ENCODE measurements around the gene FASN. TPM values are rescaled to one million over a fixed set of nuclear protein-coding genes. Genes with fewer than 3 reads are reported as not detected.

The FASN gene
- total RNA-seq, 3 donors from 2014 or later (not counting 1 experiment from before 2014, with no cell fraction given) = 53.8 to 56.2 (median 54.0) TPM

GRCh38 chr17:82118168-82118814, 20.3 kb upstream of the FASN start:
- TF ChIP-seq CTCF (IDR thresholded peaks at IDR 0.05) = no peak
- no peaks in the 10 kb centered on the region for H3K36me3 Mint-ChIP-seq
- no peaks in the 10 kb centered on the region for H3K27me3 Mint-ChIP-seq (ENCODE audit: low read depth in 2 of 2)
- H3K4me3 Mint-ChIP-seq = no peak overlapping the region
- intact Hi-C loops (cut with micrococcal nuclease) = no loop called here
- Histone ChIP-seq H3K4me1 (ENCODE audit: control insufficient read depth, insufficient read depth, low read length) (no peaks in the 10 kb centered on the region), H3K27me3 (ENCODE audit: control insufficient read depth, insufficient read depth, low read length) (no peaks in the 10 kb centered on the region), H3K4me3 (ENCODE audit: low read length) (no peak overlapping the region), H3K9me3 (ENCODE audit: control insufficient read depth, insufficient read depth, low read length) (no peaks in the 10 kb centered on the region), H3K36me3 (ENCODE audit: control insufficient read depth, insufficient read depth, low read length) (no peaks in the 10 kb centered on the region), H3K27ac (ENCODE audit: low read length) (no peak overlapping the region)
- DNase-seq (no peak), ATAC-seq (no peak)
- WGBS (ENCODE audit: insufficient coverage) = 93% methylated on average over 18 of the region's 18 CpGs
- no peaks in the 10 kb centered on the region for H3K4me1 Mint-ChIP-seq
- H3K27ac Mint-ChIP-seq = no peak overlapping the region
- no peaks in the 10 kb centered on the region for H3K9me3 Mint-ChIP-seq

DNA sequence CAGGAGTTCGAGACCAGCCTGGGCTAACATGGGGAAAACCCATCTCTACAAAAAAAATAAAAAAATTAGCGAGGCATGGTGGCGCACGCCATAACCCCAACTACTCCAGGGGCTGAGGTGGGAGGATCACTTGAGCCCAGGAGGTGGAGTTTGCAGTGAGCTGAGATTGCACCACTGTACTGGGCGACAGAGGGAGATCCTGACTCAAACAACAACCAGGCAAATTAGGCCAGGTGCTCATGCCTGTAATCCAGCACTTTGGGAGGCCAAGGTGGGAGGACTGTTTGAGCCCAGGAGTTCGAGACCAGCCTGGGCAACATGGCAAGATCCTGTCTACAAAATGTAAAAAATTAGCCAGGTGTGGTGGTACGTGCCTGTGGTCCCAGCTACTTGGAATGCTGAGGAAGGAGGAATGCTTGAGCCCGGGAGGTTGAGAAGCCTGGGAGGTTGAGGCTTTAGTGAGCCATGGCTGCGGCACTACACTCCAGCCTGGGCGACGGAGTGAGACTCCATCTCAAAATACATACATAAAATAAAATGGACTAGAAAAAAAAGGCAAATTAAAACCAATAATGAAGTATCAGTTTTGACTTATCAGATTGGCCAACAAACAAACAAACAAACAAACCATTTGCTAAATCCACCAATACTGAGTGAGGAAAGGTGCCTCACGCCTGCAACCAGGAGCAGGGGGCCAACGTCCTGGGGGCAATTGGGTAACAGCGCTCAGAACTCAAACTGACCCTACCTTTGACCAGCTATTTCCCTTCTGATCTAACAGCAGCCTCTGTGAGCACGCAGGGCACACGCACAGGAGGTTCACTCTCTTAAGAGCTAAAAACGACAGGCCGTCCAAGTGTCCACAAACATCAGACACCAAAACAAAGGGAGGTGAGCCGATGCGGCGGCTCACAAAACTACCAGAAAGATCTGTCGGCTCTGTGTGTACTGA, 19.4 kb upstream of the FASN start:
- Mint-ChIP-seq H3K4me1 (no peaks in the 10 kb centered on the region), H3K27me3 (ENCODE audit: low read depth in 2 of 2) (no peaks in the 10 kb centered on the region), H3K9me3 (no peaks in the 10 kb centered on the region), H3K27ac (no peak overlapping the region), H3K36me3 (no peaks in the 10 kb centered on the region), H3K4me3 (no peak overlapping the region)
- Histone ChIP-seq H3K36me3 (ENCODE audit: control insufficient read depth, insufficient read depth, low read length) (no peaks in the 10 kb centered on the region), H3K4me3 (ENCODE audit: low read length) (no peak overlapping the region), H3K9me3 (ENCODE audit: control insufficient read depth, insufficient read depth, low read length) (no peaks in the 10 kb centered on the region), H3K27me3 (ENCODE audit: control insufficient read depth, insufficient read depth, low read length) (no peaks in the 10 kb centered on the region), H3K4me1 (ENCODE audit: control insufficient read depth, insufficient read depth, low read length) (no peaks in the 10 kb centered on the region), H3K27ac (ENCODE audit: low read length) (no peak overlapping the region)
- TF ChIP-seq CTCF (IDR thresholded peaks at IDR 0.05) = no peak
- 90% methylated on average over 17 of the region's 22 CpGs for WGBS (ENCODE audit: insufficient coverage)
- ATAC-seq (no peak), DNase-seq (no peak)
- intact Hi-C loops (cut with micrococcal nuclease) = no loop called here

- no peak overlapping the region for H3K27ac Mint-ChIP-seq
- H3K27ac ChIP-seq (ENCODE audit: low read length) = no peak overlapping the region
- no peaks in the 10 kb centered on the region for H3K36me3 ChIP-seq (ENCODE audit: control insufficient read depth, insufficient read depth, low read length)
- H3K4me3 ChIP-seq (ENCODE audit: low read length) = no peak overlapping the region
- H3K9me3 Mint-ChIP-seq = no peaks in the 10 kb centered on the region
- no peaks in the 10 kb centered on the region for H3K4me1 Mint-ChIP-seq
- no peaks in the 10 kb centered on the region for H3K4me1 ChIP-seq (ENCODE audit: control insufficient read depth, insufficient read depth, low read length)
- WGBS (ENCODE audit: insufficient coverage) = 87% methylated on average over 6 of the region's 6 CpGs
- TF ChIP-seq CTCF (IDR thresholded peaks at IDR 0.05) = no peak
- H3K9me3 ChIP-seq (ENCODE audit: control insufficient read depth, insufficient read depth, low read length) = no peaks in the 10 kb centered on the region
- no peaks in the 10 kb centered on the region for H3K27me3 ChIP-seq (ENCODE audit: control insufficient read depth, insufficient read depth, low read length)
- intact Hi-C loops (cut with micrococcal nuclease) = no loop called here
- H3K36me3 Mint-ChIP-seq = no peaks in the 10 kb centered on the region
- H3K27me3 Mint-ChIP-seq (ENCODE audit: low read depth in 2 of 2) = no peaks in the 10 kb centered on the region
- DNase-seq (no peak), ATAC-seq (no peak)
- H3K4me3 Mint-ChIP-seq = no peak overlapping the region
Observed at GRCh38 chr17:82116246-82116645, 18.2 kb upstream of the FASN start.
